ENCODE data around the gene CISTR.

- TF ChIP-seq CTCF (conservative IDR thresholded peaks at IDR 0.05 in 1 of 2, IDR thresholded peaks at IDR 0.05 in 1 of 2; ENCODE audit: low read depth in 1 of 2, low read length in 2 of 2) (no peak), EZH2 (IDR thresholded peaks at IDR 0.05; ENCODE audit: low read length, missing control alignments) (no peak)
These were observed 45.7 kb downstream of the CISTR start for GRCh38 chr12:53706080-53706479.

Measured in fibroblast of lung (primary cell).